CD4-positive, CD25-positive, alpha-beta regulatory T cell (primary cell): Measurements from ENCODE around the gene PIK3R1. TPM values are rescaled to one million over a fixed set of nuclear protein-coding genes. Genes with fewer than 3 reads are reported as not detected.

Experiments
- ATAC-seq, 2 donors: fragments of 150-1000 bp; cut with Tn5 transposase; one replicate each; pipeline ENCODE4 v1.10.0; 2021; ENCODE audit warnings: low read depth in 2 of 2, moderate number of reproducible peaks in 2 of 2, moderate library complexity in 1 of 2
- DNase-seq, 3 donors: peaks; one replicate each; pipeline versions ENCODE4 v3.0.0 to v3.0.0-alpha.2; 2012 to 2022; ENCODE audit warnings: mixed read lengths in 1 of 3
- H3K27ac ChIP-seq: one replicate; pipeline ENCODE4 v1.7.0; 2013; ENCODE audit warnings: mild to moderate bottlenecking, low read length; ENCODE audit not compliant: insufficient read depth, poor library complexity, severe bottlenecking
- H3K27me3 ChIP-seq: one replicate; pipeline ENCODE4 v1.7.0; 2013; ENCODE audit warnings: low read length; ENCODE audit not compliant: control insufficient read depth, insufficient read depth
- H3K36me3 ChIP-seq: one replicate; pipeline ENCODE4 v1.7.0; 2013; ENCODE audit warnings: mild to moderate bottlenecking, low read length, moderate library complexity; ENCODE audit not compliant: control insufficient read depth, insufficient read depth
- H3K4me1 ChIP-seq: 2 replicates; pipeline ENCODE4 v1.7.0; 2013; ENCODE audit warnings: mild to moderate bottlenecking, low read length; ENCODE audit not compliant: insufficient read depth, control insufficient read depth, poor library complexity, severe bottlenecking
- H3K4me3 ChIP-seq: one replicate; pipeline ENCODE4 v1.7.0; 2013; ENCODE audit warnings: low read depth, mild to moderate bottlenecking, low read length, moderate library complexity
- H3K9me3 ChIP-seq, 2 experiments: 1 replicate in 1 of 2; 2 replicates in 1 of 2; pipeline ENCODE4 v1.7.0; 2013; ENCODE audit warnings: low read length in 2 of 2, mild to moderate bottlenecking in 1 of 2, moderate library complexity in 1 of 2; ENCODE audit not compliant: control insufficient read depth in 2 of 2
- H3K27ac Mint-ChIP-seq, 3 donors: one replicate each; pipeline ENCODE4 v1.8.0; 2020 to 2022; ENCODE audit warnings: mild to moderate bottlenecking in 3 of 3, mixed read lengths in 3 of 3, moderate library complexity in 2 of 3
- H3K27me3 Mint-ChIP-seq: one replicate; pipeline ENCODE4 v1.8.0; 2022; ENCODE audit warnings: mild to moderate bottlenecking, mixed read lengths
- H3K36me3 Mint-ChIP-seq: one replicate; pipeline ENCODE4 v1.8.0; 2020; ENCODE audit warnings: mixed read lengths
- H3K4me1 Mint-ChIP-seq, 4 donors: one replicate each; pipeline ENCODE4 v1.8.0; 2020 to 2022; ENCODE audit warnings: mixed read lengths in 4 of 4, mild to moderate bottlenecking in 1 of 4
- H3K4me3 Mint-ChIP-seq, 4 donors: one replicate each; pipeline ENCODE4 v1.8.0; 2020 to 2022; ENCODE audit warnings: mild to moderate bottlenecking in 4 of 4, mixed read lengths in 4 of 4, moderate library complexity in 3 of 4
- H3K9me3 Mint-ChIP-seq, 7 donors: one replicate each; pipeline ENCODE4 v1.8.0; 2020 to 2022; ENCODE audit warnings: mixed read lengths in 7 of 7, mild to moderate bottlenecking in 3 of 7, moderate library complexity in 2 of 7
- polyA plus RNA-seq, 4 donors: library from polyadenylated mRNA; unstranded; fragments of 300-500 nt; fragmentation: Illumina TruSeq; gene quantifications; one replicate each; pipeline ENCODE4 v1.2.3, GENCODE V29; 2021
- total RNA-seq: library from RNA; stranded (reverse); gene quantifications from one replicate; pipeline ENCODE4 v1.2.3, GENCODE V29; 2022

PIK3R1 gene
- total and polyA plus RNA-seq, 5 donors from 2014 or later, result 75.9 to 366 (median 120) TPM

GRCh38 chr5:68272289-68272688 is 56.7 kb downstream of the PIK3R1 start:
- H3K4me1 Mint-ChIP-seq, result peaks cover 51 to 96% (median 78%) of the 10 kb centered on the region in 4 donors
- ATAC-seq (no peak), DNase-seq (peak in 2 of 3 donors; percentile 51 to 56)
- Histone ChIP-seq H3K4me1 (peaks cover 89% of the 10 kb centered on the region), H3K36me3 (peaks cover 9% of the 10 kb centered on the region), H3K27me3 (no peaks in the 10 kb centered on the region), H3K27ac (no peak overlapping the region), H3K4me3 (peak overlapping the region; percentile 14), H3K9me3 (no peaks in the 10 kb centered on the region)
- peak overlapping the region in 3 of 4 donors; percentile 8 to 84 (median 66) for H3K4me3 Mint-ChIP-seq
- peaks cover 26% of the 10 kb centered on the region for H3K36me3 Mint-ChIP-seq
- peaks cover 5% of the 10 kb centered on the region for H3K27me3 Mint-ChIP-seq
- H3K9me3 Mint-ChIP-seq, result peaks cover 0 to 1% (median 0%) of the 10 kb centered on the region in 7 donors
- peak overlapping the region in 2 of 3 donors; percentile 0 to 96 for H3K27ac Mint-ChIP-seq

DNA sequence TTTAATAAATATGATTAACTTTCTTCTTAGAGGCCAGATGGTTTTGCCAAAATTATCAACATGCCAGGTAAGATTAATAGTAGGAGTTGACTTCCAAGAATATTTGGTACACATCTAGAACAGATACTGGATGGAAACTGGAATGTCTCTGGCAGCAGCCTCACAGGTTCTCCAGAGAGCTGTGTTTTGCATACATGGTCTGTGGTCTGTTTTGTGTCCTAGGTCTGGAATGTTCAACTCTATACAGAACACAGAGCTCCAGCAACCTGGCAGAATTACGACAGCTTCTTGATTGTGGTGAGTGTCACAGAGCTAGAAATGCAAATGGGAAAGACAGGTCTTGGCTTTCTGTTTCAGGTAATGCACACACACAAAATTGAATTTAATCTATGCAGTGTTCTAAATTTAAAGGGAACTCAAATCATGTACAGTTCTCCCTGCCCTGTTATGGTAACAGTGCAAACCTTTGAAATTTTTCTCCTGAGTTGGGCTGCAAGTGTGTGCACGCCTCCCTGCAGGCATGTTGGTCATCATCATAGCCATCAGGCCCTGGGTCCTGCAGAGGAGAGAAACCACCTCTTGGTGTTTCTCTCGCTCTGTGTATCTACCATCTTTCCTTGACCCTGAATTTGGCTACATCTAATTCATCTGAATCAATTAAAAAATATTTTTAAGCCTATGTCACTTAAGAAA is 58.3 kb downstream of the PIK3R1 start:
- Histone ChIP-seq H3K4me1 (peaks cover 84% of the 10 kb centered on the region), H3K27ac (peak overlapping the region; percentile 89), H3K36me3 (peaks cover 13% of the 10 kb centered on the region), H3K9me3 (no peaks in the 10 kb centered on the region), H3K4me3 (peak overlapping the region; percentile 70), H3K27me3 (no peaks in the 10 kb centered on the region)
- peaks cover 5% of the 10 kb centered on the region for H3K27me3 Mint-ChIP-seq
- ATAC-seq (no peak), DNase-seq (no peak)
- H3K4me3 Mint-ChIP-seq, result peak overlapping the region in 3 of 4 donors; percentile 18 to 41 (median 33)
- H3K4me1 Mint-ChIP-seq, result peaks cover 37 to 98% (median 76%) of the 10 kb centered on the region in 4 donors
- peak overlapping the region; percentile 94 to 98 (median 96) for H3K27ac Mint-ChIP-seq
- H3K36me3 Mint-ChIP-seq, result peaks cover 36% of the 10 kb centered on the region
- peaks cover 0 to 1% (median 0%) of the 10 kb centered on the region in 7 donors for H3K9me3 Mint-ChIP-seq

DNA sequence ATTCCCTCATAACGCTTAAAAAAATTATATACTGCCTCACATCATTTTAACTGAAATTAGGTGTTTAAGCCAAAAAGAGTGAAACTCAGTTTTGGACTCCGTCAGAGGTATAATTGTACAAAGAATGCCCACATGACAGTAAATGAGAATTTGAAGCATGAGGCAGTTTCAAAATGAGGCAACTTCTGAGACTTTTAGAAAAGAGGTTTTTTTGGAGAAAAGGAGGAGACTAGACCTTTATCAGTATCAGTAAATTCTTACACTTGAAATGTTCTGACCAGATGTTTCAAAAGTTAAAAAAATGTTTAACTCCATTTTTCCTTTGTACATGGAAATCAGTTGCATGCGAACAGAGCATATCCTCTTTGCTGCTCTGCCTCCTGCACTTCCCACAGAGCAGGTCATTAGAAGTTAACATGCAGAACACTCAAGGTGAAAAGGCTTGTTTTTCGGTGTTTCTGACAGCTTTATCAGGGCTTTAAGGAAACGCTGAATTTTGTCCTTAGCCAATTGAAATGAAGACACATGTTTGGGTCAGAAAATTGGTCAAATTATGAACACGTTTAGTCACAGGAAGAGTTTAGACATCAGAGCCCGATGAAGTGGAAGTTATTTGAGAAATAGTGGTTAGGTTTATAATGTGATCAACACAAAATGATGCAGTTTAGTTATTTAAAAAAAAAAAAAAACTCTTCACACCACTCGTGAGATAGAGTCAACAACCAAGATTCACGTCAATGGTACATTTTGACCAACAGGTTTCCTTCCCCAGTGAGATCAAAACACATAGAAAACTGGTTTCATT is 59.5 kb downstream of the PIK3R1 start:
- Histone ChIP-seq H3K36me3 (peaks cover 16% of the 10 kb centered on the region), H3K4me1 (peaks cover 83% of the 10 kb centered on the region), H3K27me3 (no peaks in the 10 kb centered on the region), H3K9me3 (no peaks in the 10 kb centered on the region), H3K27ac (peak overlapping the region; percentile 89), H3K4me3 (peak overlapping the region; percentile 70)
- DNase-seq, result peak in 2 of 3 donors; percentile 60 to 76
- Mint-ChIP-seq H3K4me3 (peak overlapping the region; percentile 69 to 91 (median 74)), H3K9me3 (peaks cover 0 to 1% (median 0%) of the 10 kb centered on the region in 7 donors), H3K36me3 (peaks cover 43% of the 10 kb centered on the region), H3K27me3 (peaks cover 5% of the 10 kb centered on the region), H3K27ac (peak overlapping the region; percentile 94 to 98 (median 96)), H3K4me1 (peaks cover 43 to 99% (median 81%) of the 10 kb centered on the region in 4 donors)
- ATAC-seq, result peak; percentile 14 to 28

DNA sequence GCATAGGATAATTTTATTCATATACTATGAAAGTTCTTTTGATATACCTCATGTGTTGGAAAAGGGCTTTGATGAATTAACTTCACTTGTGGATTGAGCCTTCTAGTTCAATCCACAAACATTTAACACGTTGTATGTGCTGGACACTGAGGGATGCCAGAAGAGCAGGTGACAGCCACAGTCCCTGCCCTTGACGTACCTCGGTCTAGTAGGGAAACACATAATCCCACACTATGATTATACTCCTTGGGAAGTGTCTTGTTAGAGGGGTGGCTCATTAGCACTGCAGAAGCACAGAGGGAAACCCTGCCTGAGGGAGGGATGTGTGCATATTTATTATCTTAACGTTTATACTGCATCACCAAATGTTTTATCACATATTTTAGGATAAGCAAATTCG is 61.2 kb downstream of the PIK3R1 start:
- Mint-ChIP-seq H3K36me3 (peaks cover 58% of the 10 kb centered on the region), H3K4me3 (peak overlapping the region in 2 of 4 donors; percentile 8 to 13), H3K4me1 (peaks cover 36 to 83% (median 68%) of the 10 kb centered on the region in 4 donors), H3K9me3 (peaks cover 0 to 1% (median 0%) of the 10 kb centered on the region in 7 donors), H3K27ac (peak overlapping the region in 2 of 3 donors; percentile 96 to 97), H3K27me3 (peaks cover 5% of the 10 kb centered on the region)
- peaks cover 16% of the 10 kb centered on the region for H3K36me3 ChIP-seq
- DNase-seq (no peak), ATAC-seq (no peak)
- H3K4me1 ChIP-seq, result peaks cover 71% of the 10 kb centered on the region
- peak overlapping the region; percentile 89 for H3K27ac ChIP-seq
- no peaks in the 10 kb centered on the region for H3K9me3 ChIP-seq
- no peak overlapping the region for H3K4me3 ChIP-seq
- H3K27me3 ChIP-seq, result no peaks in the 10 kb centered on the region

DNA sequence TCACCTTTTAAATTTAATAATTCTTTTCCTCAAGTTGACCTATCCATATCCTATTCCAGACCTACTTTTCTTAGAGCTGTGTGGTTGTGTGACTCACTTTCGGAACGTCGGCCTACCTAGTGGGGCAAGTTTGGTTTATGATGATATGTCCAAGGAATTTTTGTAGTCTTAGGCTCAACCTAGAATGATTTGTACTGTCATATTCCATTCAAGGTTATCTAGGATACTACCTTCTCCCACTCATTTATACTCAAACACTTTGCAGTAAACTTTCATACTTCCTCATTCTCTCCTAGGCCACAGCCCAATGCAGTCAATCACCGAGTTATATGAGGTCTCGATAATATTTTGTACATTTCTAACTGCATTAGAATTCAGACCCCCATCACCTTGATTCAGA is 61.9 kb downstream of the PIK3R1 start:
- H3K27me3 ChIP-seq, result no peaks in the 10 kb centered on the region
- H3K9me3 ChIP-seq, result no peaks in the 10 kb centered on the region
- Mint-ChIP-seq H3K36me3 (peaks cover 65% of the 10 kb centered on the region), H3K9me3 (peaks cover 0 to 1% (median 0%) of the 10 kb centered on the region in 7 donors), H3K4me1 (peaks cover 32 to 83% (median 66%) of the 10 kb centered on the region in 4 donors), H3K4me3 (peak overlapping the region in 2 of 4 donors; percentile 8 to 18), H3K27ac (peak overlapping the region; percentile 1 to 97 (median 96)), H3K27me3 (peaks cover 5% of the 10 kb centered on the region)
- H3K36me3 ChIP-seq, result peaks cover 21% of the 10 kb centered on the region
- DNase-seq (no peak), ATAC-seq (no peak)
- H3K4me3 ChIP-seq, result peak overlapping the region; percentile 1
- peaks cover 72% of the 10 kb centered on the region for H3K4me1 ChIP-seq
- H3K27ac ChIP-seq, result peak overlapping the region; percentile 89

GRCh38 chr5:68279984-68280383 is 64.4 kb downstream of the PIK3R1 start:
- Mint-ChIP-seq H3K27ac (peak overlapping the region; percentile 96 to 97 (median 97)), H3K4me3 (peak overlapping the region; percentile 85 to 98 (median 92)), H3K36me3 (peaks cover 65% of the 10 kb centered on the region), H3K9me3 (peaks cover 0 to 1% (median 0%) of the 10 kb centered on the region in 7 donors), H3K27me3 (peaks cover 5% of the 10 kb centered on the region), H3K4me1 (peaks cover 26 to 84% (median 66%) of the 10 kb centered on the region in 4 donors)
- peak; percentile 52 to 93 (median 86) for DNase-seq
- H3K9me3 ChIP-seq, result no peaks in the 10 kb centered on the region
- ATAC-seq, result peak; percentile 94 to 96
- H3K36me3 ChIP-seq, result peaks cover 34% of the 10 kb centered on the region
- peaks cover 73% of the 10 kb centered on the region for H3K4me1 ChIP-seq
- H3K27me3 ChIP-seq, result no peaks in the 10 kb centered on the region
- peak overlapping the region; percentile 89 for H3K27ac ChIP-seq
- H3K4me3 ChIP-seq, result peak overlapping the region; percentile 97

- Histone ChIP-seq H3K27ac (peak overlapping the region; percentile 89), H3K9me3 (no peaks in the 10 kb centered on the region), H3K4me1 (peaks cover 79% of the 10 kb centered on the region), H3K4me3 (peak overlapping the region; percentile 97), H3K27me3 (no peaks in the 10 kb centered on the region), H3K36me3 (peaks cover 34% of the 10 kb centered on the region)
- Mint-ChIP-seq H3K36me3 (peaks cover 59% of the 10 kb centered on the region), H3K4me1 (peaks cover 37 to 85% (median 69%) of the 10 kb centered on the region in 4 donors), H3K9me3 (no peaks in the 10 kb centered on the region), H3K27me3 (no peaks in the 10 kb centered on the region), H3K4me3 (peak overlapping the region; percentile 85 to 98 (median 92)), H3K27ac (peak overlapping the region; percentile 92 to 98 (median 96))
- DNase-seq (no peak), ATAC-seq (no peak)
Observed at GRCh38 chr5:68282001-68282400, 66.4 kb downstream of the PIK3R1 start.
